Neural progenitor cell (in vitro differentiated cells): Measurements from ENCODE around the gene RTP5.

ENCODE experiments used
- CTCF ChIP-seq: fragments of 200-600 bp; sonication (generic); IDR thresholded peaks from 2 replicates; pipeline ENCODE4 v1.5.1; 2017; ENCODE audit warnings: antibody characterized with exemption, mild to moderate bottlenecking
- EZH2 ChIP-seq: fragments of 200-600 bp; sonication (generic); IDR thresholded peaks from 2 replicates; pipeline ENCODE4 v1.6.1; 2017; ENCODE audit warnings: antibody characterized with exemption, mild to moderate bottlenecking, moderate library complexity

- no peak for TF ChIP-seq CTCF
- TF ChIP-seq EZH2 = no peak
Measured at GRCh38 chr2:241903121-241904010, 33.8 kb downstream of the RTP5 start.
